Fibroblast of peridontal ligament (primary cell): ENCODE measurements around the gene CYP27B1.
"Not testable (repeated sequence)": the region's sequence is repeated elsewhere in the genome, so short reads cannot be mapped to it uniquely, and the experiment has no call there.

Experiments used
- DNase-seq: peaks from one replicate; pipeline ENCODE4 v3.0.0-alpha.2; 2010; ENCODE audit errors: extremely low read depth

CYP27B1 gene

DNA sequence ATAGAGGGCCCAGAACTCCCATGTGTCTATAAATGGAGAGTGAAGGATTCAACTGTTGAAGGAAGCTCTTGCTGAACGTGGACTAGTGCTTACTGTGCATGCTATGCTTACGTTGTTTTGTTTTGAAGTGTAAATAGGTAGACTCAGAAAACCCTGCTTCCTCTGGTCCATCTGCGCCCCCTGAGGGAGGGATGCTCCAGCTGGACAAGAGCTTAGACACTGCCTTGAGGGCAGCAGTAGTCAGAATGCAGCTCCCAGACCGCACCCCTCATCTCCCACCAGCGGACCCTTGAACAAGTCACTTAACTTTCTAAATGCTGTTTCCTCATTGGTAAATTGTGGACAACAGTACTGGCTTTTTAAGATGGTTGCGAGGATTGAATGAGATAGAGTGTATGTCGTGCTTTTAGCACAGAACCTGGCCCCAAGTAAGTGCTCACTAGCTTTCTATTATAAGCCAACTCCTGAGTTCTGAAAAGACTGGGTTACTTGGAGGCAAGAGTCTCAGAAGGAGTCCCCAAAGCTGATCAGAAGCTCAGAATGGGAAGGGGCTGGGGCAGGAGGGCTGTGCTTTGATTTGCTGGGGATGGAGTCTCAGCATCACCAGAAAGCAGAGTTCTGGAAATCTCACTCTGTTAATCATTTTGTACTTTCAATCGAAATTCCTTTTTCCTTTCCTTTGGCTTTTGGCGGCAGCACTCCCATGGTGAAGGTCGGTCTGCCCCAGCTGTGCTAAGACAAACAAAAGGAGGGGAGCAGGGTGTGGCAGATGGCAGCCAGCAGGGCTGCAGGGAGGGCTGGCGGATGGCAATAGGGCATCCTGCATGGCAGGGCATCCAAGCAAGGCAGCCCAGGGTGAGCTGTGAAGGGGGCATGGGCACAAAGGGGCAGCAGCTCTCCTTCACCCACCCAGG lies 43.9 kb downstream of the CYP27B1 start:
- DNase-seq = no peak

DNA sequence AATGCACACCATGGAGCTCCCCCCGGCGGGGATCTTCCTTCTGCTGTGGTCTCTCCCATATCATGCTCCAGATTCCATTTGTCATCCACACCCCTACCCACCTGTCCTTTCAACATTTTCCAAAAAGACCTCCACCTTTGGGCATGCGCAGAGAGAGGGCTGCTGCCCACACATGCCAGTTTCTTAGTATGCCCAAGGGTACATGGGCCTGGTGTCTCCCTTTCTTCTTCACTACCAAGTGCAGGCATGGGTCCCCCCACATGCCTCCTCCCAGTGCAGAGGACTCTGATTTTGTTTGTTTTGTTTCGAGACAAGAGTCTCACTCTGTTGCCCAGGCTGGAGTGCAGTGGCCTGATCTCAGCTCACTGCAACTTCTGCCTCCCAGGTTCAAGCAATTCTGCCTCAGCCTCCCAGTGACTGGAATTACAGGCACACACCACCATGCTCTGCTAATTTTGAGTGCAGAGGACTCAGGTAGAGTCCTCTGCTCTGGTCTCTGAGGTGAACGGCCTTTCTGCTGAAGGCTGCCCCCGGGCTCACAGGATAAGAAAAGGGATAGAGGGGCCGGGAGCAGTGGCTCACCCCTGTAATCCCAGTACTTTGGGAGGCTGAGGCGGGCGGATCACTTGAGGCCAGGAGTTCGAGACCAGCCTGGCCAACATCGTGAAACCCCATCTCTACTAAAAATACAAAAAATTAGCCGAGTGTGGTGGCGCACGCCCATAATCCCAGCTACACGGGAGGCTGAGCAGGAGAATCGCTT lies 44.9 kb downstream of the CYP27B1 start:
- not testable (repeated sequence) for DNase-seq

DNA sequence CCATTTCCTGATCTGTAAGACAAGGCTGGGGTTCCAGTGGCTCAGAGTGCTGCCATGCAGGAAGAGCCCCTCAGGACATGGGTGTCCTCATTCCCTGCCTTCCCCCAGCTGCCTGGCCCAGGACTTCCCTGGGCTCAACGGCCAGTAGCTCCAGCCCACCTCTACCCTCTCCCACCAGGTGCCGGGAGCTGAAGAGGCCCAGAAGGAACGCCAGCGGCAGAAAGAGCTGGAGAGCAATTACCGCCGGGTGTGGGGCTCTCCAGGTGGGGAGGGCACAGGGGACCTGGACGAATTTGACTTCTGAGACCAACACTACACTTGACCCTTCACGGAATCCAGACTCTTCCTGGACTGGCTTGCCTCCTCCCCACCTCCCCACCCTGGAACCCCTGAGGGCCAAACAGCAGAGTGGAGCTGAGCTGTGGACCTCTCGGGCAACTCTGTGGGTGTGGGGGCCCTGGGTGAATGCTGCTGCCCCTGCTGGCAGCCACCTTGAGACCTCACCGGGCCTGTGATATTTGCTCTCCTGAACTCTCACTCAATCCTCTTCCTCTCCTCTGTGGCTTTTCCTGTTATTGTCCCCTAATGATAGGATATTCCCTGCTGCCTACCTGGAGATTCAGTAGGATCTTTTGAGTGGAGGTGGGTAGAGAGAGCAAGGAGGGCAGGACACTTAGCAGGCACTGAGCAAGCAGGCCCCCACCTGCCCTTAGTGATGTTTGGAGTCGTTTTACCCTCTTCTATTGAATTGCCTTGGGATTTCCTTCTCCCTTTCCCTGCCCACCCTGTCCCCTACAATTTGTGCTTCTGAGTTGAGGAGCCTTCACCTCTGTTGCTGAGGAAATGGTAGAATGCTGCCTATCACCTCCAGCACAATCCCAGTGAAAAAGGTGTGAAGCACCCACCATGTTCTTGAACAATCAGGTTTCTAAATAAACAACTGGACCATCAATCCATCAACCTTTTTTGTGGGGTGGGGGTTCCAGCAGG lies 46.0 kb downstream of the CYP27B1 start:
- DNase-seq = no peak

DNA sequence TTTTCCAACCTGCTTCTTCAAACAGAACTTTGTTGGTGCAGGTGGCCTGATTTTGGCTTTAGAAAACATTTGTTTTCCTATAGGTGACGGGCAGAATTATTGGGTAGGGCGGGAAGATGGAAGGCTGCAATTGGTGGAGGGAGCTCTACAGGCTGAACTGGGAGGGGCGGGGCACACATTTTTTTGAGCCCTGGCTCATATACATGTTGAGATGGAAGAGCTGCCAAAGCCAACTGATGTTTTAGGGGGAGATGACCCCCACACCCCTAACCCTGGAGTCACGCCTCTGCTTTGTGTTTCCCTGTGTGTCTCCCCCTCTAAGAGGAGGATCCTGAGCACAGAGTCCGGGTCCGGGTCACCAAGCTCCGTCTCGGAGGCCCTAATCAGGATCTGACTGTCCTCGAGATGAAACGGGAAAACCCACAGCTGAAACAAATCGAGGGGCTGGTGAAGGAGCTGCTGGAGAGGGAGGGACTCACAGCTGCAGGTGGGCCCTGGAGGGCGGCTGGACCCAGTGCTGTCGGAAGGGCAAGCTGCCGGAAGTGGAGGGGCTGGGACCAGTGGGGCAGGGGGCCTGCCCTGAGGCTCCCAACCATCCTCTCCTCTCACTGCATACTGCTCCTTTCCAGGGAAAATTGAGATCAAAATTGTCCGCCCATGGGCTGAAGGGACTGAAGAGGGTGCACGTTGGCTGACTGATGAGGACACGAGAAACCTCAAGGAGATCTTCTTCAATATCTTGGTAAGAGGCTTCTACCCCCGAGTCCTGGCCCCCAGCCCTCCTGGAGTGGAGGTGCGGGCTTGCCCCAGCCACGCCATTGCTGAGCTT lies 46.9 kb downstream of the CYP27B1 start:
- DNase-seq = no peak

DNA sequence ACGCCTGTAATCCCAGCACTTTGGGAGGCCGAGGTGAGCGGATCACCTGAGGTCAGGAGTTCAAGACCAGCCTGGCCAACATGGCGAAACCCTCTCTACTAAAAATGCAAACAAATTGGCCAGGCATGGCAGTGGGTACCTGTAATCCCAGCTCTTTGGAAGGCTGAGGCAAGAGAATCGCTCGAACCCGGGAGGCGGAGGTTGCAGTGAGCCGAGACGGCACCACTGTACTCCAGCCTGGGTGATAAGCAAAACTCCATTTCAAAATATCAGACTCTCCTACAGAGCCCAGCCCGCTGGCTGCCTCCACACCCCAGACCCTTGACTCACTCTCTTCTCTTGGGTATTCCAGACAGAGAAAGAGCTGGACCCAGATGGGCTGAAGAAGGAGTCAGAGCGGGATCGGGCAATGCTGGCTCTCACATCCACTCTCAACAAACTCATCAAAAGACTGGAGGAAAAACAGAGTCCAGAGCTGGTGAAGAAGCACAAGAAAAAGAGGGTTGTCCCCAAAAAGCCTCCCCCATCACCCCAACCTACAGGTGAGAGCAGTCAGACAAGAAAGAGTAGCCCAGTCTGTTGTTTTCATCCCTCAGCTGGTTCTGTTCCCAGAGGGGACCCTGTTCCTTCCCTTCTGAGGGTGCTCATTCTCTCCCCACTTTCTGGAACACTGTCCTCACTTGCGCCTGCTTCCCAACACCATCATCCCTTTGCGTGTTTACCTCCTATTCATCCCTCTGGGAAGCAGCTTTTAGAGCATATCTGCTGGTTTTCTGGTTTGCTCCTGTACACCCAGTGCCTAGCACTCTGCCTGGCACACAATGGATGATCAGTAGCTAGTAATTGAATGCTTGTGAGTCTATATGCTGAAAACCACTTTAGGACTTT lies 48.0 kb downstream of the CYP27B1 start:
- no peak for DNase-seq

DNA sequence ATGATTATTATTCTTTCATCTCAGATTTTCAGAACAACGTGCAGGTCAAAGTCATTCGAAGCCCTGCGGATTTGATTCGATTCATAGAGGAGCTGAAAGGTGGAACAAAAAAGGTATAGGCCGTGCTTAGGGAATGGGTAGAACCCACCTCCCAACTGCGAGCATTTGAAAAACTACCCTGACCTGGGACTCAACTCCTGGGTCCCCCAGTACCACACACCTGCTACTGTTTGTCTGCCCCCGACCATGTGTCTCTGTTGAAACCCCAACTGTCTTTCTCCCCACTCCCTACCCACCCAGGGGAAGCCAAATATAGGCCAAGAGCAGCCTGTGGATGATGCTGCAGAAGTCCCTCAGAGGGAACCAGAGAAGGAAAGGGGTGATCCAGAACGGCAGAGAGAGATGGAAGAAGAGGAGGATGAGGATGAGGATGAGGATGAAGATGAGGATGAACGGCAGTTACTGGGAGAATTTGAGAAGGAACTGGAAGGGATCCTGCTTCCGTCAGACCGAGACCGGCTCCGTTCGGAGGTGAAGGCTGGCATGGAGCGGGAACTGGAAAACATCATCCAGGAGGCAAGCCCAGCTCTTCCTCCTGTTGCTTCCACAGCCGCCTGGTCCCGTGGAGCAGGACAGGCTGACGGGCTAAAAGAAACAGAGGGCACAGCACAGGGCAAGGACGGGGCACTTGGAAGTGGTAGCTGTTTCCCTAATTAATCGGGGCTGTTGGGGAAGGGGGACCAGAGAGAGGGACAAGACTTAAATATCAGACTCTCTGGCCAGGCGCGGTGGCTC lies 48.8 kb downstream of the CYP27B1 start:
- no peak for DNase-seq

DNA sequence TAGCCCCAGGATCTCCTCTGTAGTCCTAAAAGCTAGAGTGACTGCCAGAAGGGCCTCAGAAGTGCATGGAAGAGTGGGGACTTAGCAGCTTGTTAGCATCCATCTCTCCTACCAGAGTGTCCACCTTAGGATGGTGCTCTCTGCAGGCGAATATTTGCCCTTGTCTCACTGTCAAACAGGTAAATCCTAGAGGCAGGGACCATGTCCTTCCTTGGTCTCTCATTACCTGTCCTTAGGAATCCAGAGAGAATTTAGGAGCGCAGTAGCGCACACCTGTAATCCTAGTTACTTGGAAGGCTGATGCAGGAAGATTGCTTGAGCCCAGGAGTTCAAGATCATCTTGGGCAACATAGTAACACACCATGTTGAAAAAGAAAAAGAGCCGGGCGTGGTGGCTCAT lies 49.7 kb downstream of the CYP27B1 start:
- DNase-seq = no peak

DNA sequence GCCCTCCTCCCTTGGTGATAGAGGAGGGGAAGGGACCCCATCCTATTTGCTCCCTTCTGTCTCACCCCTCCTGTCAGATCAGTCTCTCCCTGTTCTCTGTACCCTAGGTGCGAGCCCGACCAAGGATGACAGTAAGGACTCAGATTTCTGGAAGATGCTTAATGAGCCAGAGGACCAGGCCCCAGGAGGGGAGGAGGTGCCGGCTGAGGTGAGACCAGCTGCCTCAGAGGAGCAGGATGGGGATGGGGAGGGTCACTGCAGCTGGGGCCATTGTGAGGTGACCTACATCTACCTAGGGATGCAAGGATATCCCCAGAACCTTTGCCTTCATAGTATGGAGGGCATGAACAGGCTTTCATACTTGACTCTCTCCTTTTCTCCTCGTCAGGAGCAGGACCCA lies 50.6 kb downstream of the CYP27B1 start:
- no peak for DNase-seq

DNA sequence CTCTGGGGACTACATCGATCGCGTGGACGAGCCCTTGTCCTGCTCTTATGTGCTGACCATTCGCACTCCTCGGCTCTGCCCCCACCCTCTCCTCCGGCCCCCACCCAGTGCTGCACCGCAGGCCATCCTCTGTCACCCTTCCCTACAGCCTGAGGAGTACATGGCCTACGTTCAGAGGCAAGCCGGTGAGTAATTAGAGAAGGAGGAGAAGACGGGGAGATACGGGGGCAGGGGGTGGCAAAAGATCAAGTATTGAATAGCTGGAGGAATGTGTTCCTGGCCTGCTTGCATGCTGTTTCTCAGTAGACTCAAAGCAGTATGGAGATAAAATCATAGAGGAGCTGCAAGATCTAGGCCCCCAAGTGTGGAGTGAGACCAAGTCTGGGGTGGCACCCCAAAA lies 51.1 kb downstream of the CYP27B1 start:
- DNase-seq = no peak

DNA sequence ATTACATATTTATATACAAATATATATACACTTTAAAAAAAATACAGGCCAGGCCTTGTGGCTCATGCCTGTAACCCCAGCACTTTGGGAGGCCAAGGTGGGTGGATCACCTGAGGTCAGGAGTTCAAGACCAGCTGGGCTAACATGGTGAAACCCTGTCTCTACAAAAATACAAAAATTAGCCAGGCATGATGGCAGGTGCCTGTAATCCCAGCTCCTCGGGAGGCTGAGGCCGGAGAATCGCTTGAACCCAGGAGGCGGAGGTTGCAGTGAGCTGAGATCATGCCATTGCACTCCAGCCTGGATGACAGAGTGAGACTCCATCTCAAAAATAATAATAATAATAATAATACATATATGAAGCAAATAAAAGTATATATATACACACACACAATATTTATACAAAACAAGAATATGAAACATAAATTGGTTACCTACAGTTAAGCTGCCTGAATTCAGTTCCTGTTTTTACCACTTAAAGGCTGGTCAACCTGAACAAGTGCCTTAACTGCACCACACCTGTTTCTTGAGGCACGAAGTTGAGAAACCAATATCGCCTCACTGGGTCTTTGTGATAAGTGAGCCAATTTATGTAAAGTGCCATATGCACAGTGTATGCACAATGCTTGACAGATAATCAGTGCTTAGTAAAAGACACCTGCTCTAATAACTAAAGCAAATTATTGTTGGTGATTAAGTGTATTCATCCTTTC lies 51.7 kb downstream of the CYP27B1 start:
- DNase-seq = not testable (repeated sequence)

DNA sequence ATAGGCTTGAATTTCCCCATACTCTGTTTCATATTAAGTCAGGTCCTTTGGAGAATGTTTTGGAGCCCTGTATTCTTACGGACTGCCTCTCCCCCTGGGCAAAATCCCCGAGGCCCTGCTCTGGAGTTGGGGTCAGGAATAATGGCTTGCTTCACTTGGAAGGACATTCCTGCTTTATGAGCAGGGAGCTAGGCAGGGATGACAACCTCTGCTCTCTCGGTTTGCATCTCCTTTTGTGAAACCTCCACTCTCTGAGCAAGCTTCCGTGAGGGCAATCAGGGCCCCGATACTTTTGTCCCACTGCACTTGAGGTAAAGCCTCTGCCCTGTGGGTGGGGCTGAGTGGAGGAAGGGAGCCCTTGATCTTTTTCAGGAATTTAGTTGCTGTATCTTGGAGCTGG lies 53.7 kb downstream of the CYP27B1 start:
- DNase-seq = no peak

DNA sequence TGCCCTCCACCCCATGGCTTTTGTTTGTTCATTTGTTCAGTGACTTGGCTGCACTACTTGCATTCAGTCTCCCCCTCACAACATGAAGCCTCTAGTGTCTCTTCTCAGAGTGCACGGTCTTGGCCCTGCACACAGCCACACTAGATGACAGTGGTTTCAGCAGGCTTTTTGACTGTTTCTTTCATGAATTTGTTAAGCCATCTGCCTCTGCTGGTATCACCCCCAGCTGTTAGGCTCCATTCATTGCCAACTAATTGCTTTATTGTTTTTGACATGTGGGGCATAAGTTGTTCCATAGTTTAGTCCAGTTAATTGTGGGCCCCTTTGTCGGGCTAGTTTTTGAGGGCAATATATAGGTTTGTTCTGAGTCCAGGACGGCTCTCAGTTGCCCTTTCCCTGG lies 54.2 kb downstream of the CYP27B1 start:
- no peak for DNase-seq
